ELF-1 (cell line): Measurements from ENCODE around the gene LMCD1.

Experiments used
- DNase-seq: peaks from one replicate; pipeline ENCODE4 v3.0.0-alpha.2; 2016; ENCODE audit warnings: low read depth, low spot score

LMCD1 gene

GRCh38 chr3:8505621-8506020 lies 4.0 kb downstream of the LMCD1 start:
- DNase-seq, result no peak

DNA sequence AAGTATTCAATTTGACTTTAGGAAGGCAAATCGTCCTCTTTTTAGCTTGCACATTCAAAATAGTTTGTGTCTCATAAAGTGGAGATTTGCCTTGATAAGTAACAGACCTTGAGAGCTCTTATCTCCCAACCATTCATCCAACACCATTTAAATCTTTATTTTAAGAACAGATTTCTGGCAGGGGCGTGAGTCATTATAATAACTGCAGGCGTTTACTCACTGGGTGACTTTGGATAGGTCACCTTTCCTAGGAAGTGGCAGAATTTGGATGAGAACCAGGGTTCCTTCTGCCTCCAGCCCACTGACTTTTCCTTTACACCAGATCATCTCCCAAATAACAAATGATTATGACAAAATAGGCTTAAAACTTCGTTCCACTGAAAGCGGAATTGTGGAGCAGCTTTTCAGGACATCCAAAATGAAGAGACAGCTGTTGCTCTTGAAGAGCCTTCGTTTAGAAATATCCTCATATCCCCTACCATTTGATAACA lies 5.0 kb downstream of the LMCD1 start:
- no peak for DNase-seq

GRCh38 chr3:8507496-8507895 lies 5.9 kb downstream of the LMCD1 start:
- no peak for DNase-seq

DNA sequence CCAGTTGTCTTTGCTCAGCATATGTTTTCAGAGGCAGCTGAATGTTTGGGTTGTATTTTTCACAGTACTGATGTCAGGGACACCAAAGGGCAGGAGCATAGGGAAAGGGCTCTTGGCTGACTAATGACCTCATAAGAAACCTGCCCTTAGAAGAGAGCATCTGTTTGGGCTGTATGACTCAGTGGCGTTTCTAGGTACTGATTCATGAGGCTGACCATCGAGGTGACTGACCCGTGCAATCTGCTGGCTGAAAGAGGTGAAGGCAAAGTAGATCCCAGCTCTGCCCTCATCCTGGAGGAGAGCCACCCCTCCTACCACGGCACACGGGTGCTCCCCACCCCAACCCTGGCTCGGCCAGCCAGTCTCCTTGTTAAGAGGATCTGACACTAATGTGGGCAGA lies 8.3 kb downstream of the LMCD1 start:
- DNase-seq, result no peak

DNA sequence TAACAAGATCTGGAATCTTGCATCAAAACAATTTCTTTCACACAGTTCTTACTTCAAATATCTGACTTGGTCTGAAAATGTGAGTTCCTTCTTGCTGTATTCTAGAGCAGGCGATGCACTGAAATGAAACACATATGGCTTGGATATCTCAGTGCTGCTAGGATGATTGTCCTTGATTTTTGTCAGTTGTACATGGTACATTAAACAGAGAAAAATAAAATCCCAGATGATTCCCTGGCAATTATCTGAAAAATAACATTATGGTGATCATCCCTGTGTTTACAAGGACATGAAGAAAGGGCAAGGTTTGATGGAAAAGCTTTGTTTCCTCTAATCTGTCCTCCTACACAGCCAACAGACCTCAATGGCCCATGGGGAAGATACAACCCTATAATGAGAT lies 10.6 kb downstream of the LMCD1 start:
- DNase-seq, result no peak

- no peak for DNase-seq
These were observed 14.5 kb downstream of the LMCD1 start for GRCh38 chr3:8516047-8516661.

GRCh38 chr3:8516783-8517182 lies 15.2 kb downstream of the LMCD1 start:
- no peak for DNase-seq

- DNase-seq, result no peak
These were observed 15.9 kb downstream of the LMCD1 start for GRCh38 chr3:8517487-8517886.

DNA sequence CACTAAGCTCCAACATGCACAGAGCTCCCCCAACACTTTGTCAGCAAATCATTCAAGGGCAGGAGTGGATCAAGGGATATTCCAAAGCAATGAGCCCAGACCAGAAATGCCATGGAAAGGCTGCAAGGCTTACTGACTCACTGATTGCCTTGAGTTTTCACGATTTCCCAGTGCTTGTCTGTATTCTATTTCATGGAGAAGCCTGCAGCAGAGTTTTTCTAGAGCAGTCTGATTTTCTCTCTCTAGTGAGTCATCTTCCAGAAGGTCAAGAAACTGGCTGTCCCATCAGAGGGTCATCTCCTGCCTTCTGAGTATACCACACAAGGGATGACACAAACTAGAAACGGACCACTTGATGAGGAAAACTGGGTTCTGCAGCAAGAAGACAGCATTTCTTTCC lies 16.5 kb downstream of the LMCD1 start:
- DNase-seq, result no peak

- DNase-seq, result no peak
These were observed 17.5 kb downstream of the LMCD1 start for GRCh38 chr3:8519156-8519555.

DNA sequence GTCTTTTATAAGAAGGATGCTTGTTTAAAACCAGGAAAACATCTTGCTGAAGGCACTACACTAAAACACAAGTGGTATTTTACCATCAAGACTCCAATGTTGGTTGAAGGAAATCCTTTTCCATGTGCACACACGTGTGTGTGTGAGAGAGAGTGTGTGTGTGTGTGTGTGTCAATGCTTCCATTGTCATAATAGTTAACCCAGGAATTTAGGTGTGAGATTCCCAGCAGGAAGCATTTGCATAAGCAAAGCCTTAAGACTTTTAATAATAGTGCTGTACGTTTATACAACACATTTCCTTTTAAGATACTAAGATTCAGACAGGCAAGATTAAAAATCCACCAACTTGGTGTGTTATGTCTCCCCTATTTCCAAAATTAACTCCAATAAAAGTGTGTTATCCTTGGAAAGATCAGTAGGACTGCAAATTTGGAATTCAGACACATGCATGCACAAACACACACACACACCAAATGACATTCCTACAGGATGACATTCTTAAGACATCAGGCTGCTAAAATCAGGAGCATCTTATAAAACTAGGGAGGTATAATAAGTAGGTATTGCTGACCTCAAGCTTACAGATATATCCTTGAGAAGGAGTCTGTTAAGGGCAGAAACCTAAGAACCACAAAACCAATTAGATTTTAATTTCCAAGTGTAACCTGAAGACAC lies 18.3 kb downstream of the LMCD1 start:
- DNase-seq, result no peak

DNA sequence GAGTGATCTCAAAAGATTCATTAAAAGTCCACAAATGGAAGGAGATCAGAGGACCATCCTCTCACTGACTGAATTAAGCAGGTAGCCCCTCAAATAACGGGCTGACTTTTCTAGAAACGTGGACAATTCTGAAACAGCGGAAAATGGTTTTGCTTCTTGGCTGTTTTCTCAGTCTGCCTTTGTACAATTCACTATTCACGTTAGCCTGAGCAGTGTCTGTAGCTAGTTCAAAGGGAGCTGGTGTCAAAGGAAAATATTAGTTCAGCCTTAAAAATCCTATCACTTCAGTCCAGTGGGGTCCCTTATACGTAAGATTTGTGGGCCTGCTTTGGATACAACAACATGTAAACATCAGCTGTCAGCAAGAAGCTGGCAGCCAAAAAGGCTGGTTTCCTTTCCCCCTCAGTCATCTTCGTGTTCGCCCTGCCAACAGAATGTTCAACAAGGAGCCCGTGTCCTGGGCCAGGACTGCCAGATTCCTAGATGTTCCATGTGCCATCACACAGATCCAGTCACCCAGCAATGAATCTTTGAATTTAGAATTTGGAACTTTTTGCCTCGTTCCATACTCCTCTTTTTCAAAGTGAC lies 19.3 kb downstream of the LMCD1 start:
- no peak for DNase-seq

GRCh38 chr3:8523041-8523440 lies 21.4 kb downstream of the LMCD1 start:
- DNase-seq, result no peak

DNA sequence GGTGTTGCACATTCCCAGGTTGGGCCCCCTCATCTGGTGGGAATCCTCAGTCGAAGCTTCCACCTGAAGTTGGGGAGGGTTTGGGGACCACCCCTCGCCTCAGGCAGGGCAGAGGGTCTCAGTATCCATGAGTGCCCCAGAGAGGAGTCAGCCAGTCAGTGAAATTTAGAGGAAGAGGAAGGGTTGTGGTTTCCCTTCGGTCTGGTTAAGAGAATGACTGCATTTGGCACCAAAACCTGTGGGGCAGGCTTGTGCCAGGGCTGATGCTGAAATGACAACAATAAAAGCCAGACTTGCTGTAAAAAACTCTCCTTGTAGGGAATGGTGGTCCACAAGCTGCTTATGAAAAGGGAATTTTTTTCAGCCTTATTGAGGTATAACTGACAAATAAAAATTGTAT lies 22.6 kb downstream of the LMCD1 start:
- DNase-seq, result no peak

DNA sequence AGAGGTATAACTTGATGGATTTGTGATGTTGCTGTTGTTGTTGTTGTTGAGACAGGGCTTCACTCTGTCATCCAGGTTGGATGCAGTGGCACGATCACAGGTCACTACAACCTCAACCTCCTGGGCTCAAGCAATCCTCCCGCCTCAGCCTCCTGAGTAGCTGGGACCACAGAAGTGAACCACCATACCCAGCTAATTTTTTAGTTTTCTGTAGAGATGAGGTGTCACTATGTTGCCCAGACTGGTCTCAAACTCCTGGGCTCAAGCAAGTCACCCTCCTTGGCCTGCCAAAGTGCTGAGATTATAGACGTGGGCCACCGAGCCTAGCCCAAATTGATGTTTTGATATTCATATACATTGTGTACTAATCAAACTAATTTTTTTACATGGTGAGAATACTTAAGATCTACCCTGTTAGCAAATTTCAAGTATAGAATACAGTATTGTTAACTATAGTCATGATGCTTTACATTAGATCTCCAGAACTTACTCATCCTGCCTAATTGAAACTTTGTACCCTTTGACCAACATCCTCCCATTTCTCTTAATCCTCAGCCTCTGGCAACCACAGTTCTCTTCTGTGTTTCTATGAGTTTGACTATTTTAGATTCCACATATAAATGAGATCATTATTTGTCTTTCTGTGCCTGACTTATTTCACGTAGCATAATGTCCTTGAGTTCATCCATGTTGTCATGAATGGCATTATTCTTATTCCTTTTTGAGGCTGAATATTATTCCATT lies 23.2 kb downstream of the LMCD1 start:
- DNase-seq, result no peak

- DNase-seq, result no peak
These were observed 24.3 kb downstream of the LMCD1 start for GRCh38 chr3:8525893-8526292.

DNA sequence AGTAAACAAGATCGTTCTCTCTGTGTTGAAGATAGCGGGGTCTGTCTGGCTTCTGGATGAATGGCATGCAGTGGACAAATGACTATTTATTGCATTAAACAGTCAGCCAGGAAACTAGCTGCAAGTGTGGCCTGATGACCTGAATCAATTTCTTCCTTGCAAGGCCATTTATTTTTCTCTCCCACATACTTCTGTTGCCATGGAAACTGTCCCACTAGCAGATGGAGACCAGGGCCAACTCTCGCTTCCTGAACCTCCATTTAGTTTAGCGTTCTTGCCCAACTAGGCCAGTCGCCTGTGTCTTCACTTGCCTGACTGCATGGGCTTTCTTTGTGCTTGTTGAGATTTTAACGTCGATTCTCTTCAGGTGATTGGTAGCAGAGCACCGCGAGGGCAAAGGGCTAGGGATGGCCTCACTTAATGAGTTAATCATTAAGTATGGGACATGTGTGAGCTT lies 27.6 kb downstream of the LMCD1 start:
- no peak for DNase-seq

DNA sequence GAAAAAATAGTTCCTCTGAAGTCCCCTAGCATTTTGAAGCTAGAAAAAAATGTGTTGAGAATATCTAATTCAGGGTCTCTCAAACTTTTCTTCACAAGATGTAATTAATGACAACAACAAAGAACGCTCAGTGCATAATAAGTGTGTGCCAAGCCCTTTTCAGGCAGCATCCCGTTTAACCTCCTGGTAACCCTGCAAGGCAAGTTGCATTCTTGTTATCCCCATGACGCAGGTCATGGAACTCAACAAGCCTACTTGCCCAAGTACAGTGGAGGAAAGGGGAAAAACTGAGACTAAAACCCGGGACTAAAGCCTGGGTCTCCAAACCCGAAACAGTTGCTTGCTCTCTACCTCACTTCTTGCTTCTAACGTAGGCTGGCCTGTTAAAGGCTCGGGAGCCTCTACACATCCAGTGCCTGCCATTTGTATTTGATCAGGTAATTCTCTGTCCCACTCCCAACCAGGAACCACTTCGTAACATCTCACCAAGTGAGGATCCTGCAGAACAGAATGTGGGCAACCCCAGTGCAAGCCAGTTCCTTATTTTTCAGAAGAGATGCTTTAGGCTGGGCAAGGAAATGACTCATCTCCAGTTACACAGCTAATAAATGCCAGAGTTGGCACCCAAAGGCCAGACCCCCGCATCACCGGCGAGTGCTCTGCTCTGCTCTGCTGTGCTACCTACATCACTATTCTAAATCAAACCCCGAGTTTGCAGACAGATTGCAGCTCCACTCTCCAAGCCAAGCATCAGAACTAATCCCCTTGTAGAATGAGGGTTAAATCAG lies 28.3 kb downstream of the LMCD1 start:
- no peak for DNase-seq

DNA sequence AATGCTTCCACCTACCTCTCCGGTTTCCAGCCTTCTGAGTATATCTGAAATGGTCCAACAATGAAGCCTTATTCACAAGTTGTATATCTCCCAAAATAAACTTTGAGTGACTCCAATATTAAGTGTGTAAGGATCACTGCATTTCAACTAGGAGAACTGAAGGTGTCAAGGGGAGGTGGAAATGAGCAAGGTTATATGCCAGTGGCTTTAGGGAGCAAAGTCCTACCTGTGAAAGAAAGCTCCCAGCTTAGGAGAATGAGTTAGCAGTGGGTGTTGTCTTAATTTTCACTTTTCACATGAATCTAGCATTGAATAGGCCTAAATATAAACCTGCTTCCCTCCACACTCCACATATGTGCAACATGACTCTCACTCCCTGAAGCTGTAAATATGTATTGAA lies 29.0 kb downstream of the LMCD1 start:
- no peak for DNase-seq

- no peak for DNase-seq
These were observed 30.7 kb downstream of the LMCD1 start for GRCh38 chr3:8532251-8532871.
